OCI-LY1 (cell line): ENCODE results near the gene ZSCAN31.

ENCODE experiments used
- CTCF ChIP-seq: fragments of 200-600 bp; sonication (generic), shearing (Covaris generic); IDR thresholded peaks from 2 replicates; pipeline ENCODE4 v1.5.1; 2017; ENCODE audit warnings: mild to moderate bottlenecking, antibody characterized with exemption, low read length, moderate library complexity, mixed read lengths
- EZH2 ChIP-seq: fragments of 200-600 bp; sonication (generic), shearing (Covaris generic); IDR thresholded peaks from 2 replicates; pipeline ENCODE4 v1.8.0; 2017; ENCODE audit warnings: borderline replicate concordance, mixed run types, mild to moderate bottlenecking, antibody characterized with exemption, low read length, moderate library complexity, mixed read lengths

GRCh38 chr6:28343898-28344677 lies 8.1 kb upstream of the ZSCAN31 start:
- TF ChIP-seq CTCF (no peak), EZH2 (no peak)
